IPS DF 4.7 (cell line): ENCODE results near the gene ACYP2.
"Not testable (repeated sequence)": the region's sequence is repeated elsewhere in the genome, so short reads cannot be mapped to it uniquely, and the experiment has no call there.

Experiments used
- DNase-seq: peaks from one replicate; pipeline ENCODE4 v3.0.0-alpha.2; 2013; ENCODE audit warnings: low spot score; ENCODE audit errors: extremely low read depth

Gene ACYP2

DNA sequence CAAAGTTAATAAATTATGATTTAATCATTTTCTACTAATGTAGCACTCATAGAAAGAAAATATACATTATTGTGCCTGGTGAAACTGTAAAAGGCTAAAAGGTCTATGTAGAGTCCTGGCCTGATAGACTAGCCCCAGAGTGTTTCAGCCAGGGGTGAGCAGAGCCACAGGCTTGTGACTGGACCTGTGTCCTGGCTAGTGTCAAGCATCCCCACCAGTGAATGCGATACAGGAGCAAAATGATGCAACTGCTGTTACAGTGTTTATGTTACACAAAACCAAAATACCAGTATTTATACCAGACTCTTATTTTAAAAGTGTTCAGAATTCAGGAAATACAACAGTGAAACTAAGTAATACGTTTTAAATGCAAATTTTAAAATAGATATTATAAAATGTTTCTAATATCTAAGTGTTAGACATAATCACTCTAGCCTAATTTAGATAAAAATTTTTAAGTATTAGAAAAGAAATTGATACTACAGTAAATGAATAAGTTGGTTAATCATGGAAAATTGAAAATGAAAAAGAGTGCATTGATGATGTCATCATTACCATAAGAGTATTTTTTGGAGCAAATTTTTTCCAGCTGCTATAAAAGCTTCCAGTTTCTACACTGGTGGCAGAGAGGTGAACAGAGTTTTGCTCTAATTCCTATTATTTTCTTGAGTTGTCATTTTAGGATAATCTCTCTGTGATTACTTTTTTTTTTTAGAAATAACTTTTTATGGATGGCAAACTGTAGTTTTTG lies 146.8 kb downstream of the ACYP2 start:
- DNase-seq: no peak

DNA sequence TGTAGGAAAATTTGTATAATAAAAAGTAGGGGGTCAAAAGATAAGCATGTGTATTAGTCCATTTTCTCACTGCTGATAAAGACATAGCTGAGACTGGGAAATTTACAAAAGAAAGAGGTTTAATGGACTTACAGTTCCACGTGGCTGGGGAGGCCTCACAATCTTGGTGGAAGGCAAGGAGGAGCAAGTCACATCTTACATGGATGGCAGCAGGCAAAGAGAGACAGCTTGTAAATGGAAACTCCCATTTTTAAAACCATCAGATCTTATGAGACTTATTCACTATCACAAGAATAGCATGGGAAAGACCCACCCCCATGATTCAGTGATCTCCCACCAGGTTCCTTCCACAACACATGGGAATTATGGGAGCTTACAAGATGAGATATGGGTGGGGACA lies 149.7 kb downstream of the ACYP2 start:
- DNase-seq: not testable (repeated sequence)

DNA sequence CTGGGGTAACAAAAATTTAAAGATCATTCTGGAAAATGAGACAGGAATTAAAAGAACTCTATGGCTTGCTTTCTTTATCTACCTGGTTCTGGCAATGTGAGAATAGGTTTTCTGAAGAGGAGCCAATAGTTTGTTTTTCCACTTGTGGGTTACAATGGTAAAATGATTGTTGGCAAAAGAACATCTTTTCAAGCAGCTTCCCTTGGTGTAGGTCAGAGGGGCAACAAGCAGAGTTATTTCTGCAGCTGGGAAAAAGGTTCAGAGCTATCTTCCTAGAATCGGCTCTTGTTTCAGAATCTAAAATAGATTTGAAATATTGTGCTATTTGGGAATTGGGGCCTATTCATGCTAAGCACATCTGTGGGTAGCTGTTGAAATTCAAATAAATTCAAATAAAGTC lies 152.2 kb downstream of the ACYP2 start:
- DNase-seq: no peak

DNA sequence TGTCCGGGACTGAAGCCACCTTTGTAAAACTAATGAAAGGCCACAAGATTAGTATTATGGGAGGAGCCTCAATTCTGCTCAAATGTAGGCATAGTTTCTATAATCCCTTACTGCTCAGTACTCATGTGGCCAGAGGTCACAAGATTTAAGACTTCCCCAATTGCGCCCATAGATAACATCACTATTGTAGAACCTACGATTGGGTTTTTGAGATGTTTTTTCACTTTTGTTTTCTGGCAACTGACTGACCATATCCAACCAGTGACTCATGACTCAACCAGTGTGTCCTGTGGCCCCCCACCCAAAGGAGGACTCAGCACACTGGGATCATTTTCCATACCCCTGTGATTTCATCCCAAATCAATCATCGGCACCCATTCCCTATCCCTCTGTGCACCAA lies 155.8 kb downstream of the ACYP2 start:
- DNase-seq: no peak

DNA sequence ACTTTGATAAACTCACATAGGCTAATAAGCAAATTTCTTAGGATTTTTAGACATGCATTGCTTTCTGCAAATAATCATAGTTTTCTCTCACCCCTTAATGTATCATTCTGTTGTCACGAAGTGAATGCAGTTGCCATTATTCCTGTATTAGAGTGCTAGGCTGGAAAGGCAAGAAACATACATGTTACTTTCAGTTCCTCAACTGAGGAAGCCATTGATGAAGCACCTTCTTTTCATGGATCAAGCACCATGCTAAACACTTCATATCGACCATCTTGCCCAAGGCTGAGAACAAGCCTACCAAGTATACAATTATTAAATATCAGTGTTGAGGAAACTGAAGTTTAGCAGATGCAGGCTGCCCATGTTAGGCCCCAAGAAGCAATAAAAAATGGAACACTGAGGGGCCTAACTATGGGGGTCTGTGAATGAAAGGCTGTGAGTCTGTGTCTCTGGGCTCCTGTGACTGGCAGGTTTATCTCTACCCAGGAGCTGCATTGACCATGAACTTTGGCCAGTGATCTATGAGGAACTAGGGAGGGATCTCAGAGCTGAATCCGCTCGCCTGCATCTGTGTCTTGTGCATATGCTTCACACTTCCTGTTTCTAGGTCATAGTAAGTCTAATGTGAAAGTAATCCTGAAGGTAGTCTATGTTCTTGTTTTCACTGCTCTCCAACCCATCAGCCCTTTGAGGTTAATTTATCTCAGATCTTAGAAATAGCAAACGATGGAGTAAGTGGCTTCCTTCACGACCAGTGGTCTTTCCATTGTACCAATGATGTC lies 156.6 kb downstream of the ACYP2 start:
- DNase-seq: no peak

DNA sequence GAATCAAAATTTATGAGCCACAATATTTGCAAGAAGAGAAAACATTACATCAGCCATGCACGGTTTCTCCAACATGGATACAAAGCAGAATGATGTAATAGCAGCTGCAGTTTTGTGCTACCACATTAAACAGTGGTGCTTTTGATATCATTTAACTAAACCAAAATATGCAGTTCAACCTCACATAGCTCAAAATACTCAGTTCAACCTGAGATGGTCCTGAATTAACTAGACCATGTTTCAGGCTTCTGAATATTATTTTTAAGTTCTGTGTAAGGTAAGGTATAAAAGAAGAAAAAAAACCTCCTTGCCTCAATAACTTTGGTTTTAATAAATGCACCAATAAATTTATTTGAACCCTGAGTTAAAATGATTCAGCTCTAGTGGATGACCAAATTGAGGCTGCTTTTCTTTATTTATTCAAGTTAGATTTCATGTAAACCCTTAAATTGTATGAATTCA lies 159.4 kb downstream of the ACYP2 start:
- no peak for DNase-seq

DNA sequence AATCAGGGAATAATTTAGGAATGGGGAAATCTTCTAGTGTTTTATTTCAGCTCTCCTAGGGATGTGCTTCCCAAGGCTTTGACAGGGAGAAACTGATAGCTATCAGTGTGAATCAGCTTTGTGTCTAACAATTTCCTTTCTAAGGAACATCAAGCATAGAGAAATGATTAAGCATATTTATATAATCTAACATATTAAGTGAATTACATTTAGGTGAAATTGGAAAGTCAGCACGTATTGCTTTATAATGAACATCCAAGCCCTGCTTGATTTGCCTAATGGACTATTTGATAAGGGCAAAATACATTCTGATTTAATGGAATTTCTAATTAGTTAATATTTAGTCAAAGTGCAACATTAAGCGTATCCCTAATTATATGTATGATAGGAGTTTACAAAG lies 160.1 kb downstream of the ACYP2 start:
- no peak for DNase-seq

DNA sequence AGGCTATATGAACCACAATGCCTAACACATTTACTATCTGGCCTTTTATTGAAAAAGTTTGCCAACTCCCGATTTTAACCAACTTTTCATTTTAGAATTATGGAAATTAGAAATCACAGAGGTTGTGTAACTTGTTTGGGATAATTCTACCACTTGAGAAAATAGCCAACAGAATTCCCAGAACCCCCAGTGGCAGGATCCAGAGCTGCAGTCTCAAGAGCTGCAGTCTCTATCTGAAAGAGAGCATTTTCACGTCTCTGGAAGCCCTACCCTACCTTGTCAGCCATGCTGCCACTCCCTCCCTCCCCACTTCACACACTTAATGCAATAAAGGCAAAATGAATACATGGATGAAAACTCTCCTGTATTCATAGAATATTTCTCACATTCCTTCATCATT lies 164.0 kb downstream of the ACYP2 start:
- DNase-seq: no peak

DNA sequence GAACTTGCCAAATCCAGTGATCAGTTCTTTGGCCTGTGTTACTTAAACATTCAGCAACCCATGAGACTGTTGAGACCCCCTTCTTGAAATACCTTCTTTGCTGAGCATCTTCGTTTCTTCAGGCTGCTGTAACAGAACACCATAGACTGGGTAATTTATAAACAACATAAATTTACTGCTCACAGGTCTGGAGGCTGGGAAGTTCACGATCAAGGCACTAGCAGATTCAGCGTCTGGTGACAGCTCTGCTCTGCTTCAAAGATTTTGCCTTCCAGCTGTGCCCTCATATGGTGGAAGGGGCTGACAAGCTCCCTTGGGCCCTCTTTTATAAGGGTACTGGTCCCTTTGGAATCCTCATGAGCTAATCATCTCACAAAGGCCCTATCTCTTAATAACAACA lies 169.4 kb downstream of the ACYP2 start:
- DNase-seq: no peak

DNA sequence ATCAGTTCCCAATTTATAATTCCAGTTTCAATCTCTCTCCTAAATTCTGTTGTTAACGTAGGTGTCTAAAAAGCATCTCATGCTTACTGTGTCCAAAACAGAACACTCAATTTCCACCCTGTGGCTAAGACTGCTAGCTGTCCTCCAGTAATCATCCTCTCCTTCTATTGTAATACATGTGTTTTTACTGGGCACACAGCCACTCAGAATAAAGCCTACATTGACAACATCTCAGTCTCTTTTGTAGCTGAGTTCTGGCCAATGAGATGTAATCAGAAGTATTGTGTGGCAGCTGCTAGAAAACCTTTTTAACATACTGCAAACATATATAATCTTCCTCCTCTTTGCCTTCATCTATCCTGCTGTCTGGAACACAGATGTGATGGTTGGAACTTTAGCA lies 170.0 kb downstream of the ACYP2 start:
- no peak for DNase-seq

DNA sequence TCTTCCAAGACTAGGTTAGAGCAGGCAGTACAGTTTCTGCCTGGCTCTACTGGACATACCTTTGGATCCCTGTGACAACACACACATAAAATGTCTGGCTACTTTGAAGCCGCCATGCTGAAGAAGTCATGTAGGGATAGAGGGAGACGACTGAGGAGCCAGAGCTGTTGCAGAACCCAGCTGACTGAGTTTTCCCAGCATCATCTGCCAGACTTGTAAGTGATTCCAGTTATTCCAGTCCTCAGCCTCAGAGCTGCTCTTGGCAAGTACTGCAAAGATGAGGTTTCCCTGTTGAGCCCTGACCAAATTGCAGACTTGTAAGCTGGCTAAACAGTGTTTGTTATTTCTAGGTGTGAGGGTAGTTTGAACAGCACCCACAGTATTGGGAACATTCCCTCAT lies 172.1 kb downstream of the ACYP2 start:
- DNase-seq: no peak

DNA sequence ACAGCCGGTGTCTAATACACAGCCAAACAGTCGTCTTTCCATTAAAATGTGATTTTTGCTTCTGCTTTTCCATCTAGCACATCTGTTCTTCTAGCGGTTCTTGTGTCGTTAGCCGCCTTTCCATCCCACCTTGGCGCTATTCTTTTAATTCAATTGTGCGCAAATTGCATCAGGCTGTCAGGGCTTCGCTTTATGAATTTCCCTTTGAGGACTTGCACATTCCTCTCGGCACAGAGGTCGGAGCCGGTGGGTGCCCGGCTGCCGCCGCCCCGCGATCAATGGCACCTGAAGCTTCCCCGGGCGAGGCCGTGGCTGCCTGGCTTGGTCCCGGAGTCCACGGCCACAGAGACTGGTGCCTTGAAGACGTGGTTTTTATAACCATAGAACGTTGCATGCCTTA lies 174.5 kb downstream of the ACYP2 start:
- no peak for DNase-seq

DNA sequence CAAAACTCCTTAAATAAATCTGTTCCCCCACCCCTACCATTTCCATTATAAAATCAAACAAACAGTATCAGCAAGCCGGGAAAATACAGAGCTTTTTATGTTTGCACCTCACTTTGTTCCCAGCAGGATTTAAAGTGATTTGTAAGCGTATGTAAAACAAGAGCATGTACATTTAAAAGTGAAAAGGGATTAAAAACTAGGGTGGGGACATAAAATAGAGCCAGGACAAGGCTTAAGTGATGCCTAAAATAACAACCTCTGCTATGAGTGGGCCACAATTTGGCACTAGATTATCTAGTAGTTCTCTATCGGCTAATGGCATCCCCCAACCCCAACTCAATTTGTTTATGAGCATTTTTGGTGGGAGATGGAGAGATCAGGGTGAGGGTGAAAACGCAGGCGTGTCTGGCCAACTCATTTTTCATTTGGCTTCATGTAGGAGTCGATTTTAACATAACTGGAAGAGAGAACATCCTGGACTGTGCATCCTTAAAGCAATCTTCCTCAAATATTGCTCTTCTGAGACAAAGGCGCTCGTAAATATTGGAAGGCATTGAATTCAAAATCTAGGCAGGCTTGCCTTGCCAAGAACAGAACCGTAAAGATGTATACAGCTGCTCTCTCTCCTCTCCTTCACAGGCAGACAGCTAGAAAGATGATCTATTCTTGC lies 175.1 kb downstream of the ACYP2 start:
- DNase-seq: no peak

DNA sequence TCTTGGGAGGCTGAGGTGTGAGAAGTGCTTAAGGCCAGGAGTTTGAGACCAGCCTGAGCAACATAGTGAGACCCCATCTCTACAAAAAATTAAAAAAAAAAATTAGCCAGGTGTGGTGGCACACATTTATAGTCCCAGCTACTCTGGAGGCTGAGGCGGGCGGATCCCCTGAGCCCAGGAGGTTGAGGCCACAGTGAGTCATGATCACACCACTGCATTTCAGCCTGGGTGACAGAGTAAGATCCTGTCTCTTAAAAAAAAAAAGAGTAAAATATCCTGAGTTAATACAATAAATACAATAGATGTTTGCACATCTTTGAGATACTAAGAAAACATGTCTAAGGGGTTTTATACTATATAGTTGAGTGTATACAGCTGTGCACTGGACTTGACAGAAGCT lies 179.2 kb downstream of the ACYP2 start:
- DNase-seq: not testable (repeated sequence)

DNA sequence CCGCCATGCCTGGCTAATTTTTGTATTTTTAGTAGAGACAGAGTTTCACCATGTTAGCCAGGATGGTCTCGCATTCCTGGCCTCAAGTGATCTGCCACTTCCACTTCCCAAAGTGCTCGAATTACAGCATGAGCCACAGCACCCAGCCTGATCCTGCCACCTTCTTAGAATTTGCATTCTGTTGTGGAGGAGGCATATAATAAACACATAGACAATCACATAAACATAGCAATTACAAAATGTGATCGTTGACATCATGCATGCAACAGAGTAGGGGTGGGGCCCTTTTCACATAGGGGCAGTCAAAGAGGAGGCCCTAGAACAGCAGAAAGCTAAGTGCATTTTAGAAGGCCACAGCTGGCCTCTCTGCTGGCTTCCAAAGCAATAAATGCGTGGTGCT lies 180.5 kb downstream of the ACYP2 start:
- DNase-seq: no peak

DNA sequence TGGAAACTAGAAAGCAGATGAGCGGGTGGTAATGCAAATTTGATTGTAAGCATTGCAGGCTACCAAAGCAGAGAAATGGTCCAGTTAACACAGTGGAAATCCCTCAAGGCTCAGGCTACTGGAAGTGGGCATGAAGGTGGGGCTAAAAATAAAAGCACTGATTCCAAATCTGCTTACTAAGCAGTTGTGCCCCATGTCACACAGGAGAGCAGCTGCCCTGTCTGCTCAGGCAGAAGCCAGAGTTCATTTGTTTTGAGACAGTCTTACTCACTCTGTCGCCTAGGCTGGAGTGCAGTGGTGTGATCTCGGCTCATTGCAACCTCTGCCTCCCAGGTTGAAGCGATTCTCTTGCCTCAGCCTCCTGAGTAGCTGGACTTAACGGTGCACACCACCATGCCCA lies 183.1 kb downstream of the ACYP2 start:
- no peak for DNase-seq

DNA sequence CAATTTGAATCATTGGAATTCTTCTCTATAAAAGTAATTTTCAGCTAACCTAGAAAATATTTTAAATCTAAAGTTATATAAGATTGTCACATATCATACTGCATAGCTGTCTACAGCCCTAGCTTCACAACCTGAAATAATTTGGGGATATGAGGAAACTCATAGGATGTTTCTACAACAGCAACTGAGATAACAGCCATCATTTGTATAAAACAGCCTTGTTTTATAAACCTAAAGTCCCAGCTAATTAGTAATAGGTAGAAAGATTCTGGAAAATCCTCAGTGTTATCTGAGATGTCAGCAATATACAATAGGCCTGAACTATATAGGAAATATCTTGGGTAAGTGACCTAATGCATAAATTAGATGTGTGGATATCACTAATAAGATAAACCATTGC lies 188.2 kb downstream of the ACYP2 start:
- DNase-seq: no peak

DNA sequence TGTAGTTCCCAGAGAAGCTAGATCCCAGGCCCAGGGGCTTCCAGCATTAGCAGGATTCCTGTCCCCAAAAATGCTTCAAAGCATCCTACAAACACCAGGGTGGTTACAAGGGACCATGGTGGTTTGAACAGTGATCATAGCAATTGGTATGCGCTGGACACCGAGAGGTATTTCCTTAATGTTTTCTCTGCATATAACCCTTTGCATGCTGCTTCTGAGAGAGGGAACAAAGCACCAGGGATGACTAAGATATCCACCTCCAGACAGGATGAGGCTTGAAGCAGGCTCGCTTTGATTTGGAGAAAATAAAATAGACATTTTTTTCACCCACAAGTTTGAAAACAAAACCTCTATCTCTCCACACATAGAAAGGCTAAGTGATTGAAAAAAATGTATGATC lies 191.1 kb downstream of the ACYP2 start:
- no peak for DNase-seq

DNA sequence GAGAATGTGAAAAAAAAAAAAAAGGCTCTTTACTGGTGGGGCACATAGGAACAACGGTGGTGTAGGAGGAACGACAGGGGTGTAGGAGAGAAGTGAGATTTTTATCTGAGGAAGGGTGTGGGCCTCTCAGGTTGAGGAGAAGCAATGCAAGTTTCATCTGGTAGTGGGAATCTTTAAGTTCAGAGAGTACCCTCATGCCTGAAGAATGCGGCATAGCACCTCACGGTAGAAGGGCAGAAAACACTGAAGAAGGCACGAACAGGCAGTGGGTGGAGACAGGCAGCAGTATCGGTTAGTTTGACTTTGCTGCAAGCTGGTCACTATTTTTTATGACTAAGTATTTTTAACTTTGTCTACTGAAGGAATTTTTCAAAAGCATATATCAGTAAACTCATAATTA lies 192.8 kb downstream of the ACYP2 start:
- no peak for DNase-seq

DNA sequence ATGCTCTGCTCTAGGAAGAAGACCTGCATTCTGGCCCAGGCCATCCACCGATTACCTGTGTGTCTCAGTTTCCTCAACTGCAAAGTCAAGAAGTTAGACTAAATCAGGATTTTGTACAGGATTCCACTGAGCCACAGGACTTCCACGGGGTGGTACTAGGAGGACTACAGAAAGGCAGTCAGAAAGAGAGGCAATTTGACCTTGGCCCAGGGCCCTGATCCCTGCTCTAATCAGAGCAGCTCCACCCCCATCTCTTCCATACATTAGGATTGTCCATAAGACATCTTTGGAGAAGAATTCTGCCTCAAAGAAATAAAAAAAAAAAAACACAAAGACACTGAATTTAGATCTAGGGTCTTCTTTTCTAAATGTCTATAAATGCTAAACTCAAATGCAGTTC lies 193.4 kb downstream of the ACYP2 start:
- DNase-seq: no peak

DNA sequence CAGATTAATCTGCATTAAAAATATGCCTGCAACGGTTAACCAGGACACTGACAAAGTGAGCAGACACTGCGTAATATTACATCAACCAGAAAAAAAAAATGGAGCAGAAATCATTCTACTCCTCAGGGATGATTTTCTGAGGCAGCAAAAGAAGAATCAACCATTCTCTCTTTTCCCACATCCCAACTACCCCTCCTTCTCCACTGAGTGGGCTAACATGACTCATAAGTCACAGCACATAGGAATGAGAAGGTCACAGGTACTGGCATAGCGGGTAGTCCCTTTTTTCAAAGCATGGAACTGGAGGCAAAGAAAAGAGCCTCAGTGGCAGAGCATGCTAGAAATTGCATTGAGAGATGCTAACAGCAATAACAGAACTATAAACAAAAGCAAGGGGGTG lies 194.9 kb downstream of the ACYP2 start:
- DNase-seq: no peak

DNA sequence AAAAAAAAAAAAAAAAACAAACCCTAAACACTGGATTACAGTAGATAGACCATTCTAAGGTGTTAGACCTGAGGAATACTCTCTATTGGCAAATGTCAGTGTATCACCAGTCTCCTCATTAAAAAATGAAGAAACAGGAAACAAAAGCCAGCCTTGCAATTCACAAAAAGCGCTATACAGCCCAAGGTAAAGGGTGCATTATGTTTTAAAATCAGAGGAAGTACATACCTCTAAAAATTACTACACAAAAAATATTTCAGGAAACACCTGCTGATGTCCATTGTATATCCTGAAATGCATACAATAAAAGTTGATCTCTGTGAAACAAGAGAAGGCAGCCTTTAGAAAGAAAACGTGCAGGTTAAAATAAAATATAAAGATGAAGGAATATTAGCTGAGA lies 195.5 kb downstream of the ACYP2 start:
- DNase-seq: no peak
